Glutamatergic neuron (in vitro differentiated cells): ENCODE results near the gene GPRC5D. TPM values are rescaled to one million over a fixed set of nuclear protein-coding genes. Genes with fewer than 3 reads are reported as not detected.

Experiments used
- DNase-seq: peaks from one replicate; pipeline ENCODE4 v3.0.0; 2022
- H3K27ac Mint-ChIP-seq: one replicate; pipeline ENCODE4 v1.8.0; 2020; ENCODE audit warnings: mild to moderate bottlenecking, mixed read lengths, inconsistent platforms; ENCODE audit not compliant: unreplicated experiment
- H3K27me3 Mint-ChIP-seq: one replicate; pipeline ENCODE4 v1.8.0; 2020; ENCODE audit warnings: mild to moderate bottlenecking, moderate library complexity, mixed read lengths, inconsistent platforms; ENCODE audit not compliant: unreplicated experiment
- H3K36me3 Mint-ChIP-seq: one replicate; pipeline ENCODE4 v1.8.0; 2020; ENCODE audit warnings: mild to moderate bottlenecking, mixed read lengths, inconsistent platforms; ENCODE audit not compliant: unreplicated experiment
- H3K4me1 Mint-ChIP-seq: one replicate; pipeline ENCODE4 v1.8.0; 2020; ENCODE audit warnings: mild to moderate bottlenecking, low read depth, mixed read lengths, inconsistent platforms; ENCODE audit not compliant: unreplicated experiment
- H3K4me3 Mint-ChIP-seq: one replicate; pipeline ENCODE4 v1.8.0; 2020; ENCODE audit warnings: mild to moderate bottlenecking, mixed read lengths, inconsistent platforms; ENCODE audit not compliant: unreplicated experiment
- H3K9me3 Mint-ChIP-seq: one replicate; pipeline ENCODE4 v1.8.0; 2020; ENCODE audit warnings: mild to moderate bottlenecking, moderate library complexity, mixed read lengths, inconsistent platforms; ENCODE audit not compliant: unreplicated experiment
- CTCF ChIP-seq: fragments of 200-600 bp; sonication (generic); IDR thresholded peaks from one replicate; pipeline ENCODE4 v1.5.0; 2021; ENCODE audit not compliant: partially characterized antibody, unreplicated experiment
- total RNA-seq: library from RNA; stranded (reverse); fragmentation: NEBNext Ultra II Directional; extraction: Animal tissue kit (Norgen Biotek cat#: 25700); gene quantifications from one replicate; pipeline ENCODE4 v1.2.1, GENCODE V29; 2021; ENCODE audit not compliant: unreplicated experiment

Gene GPRC5D
- total RNA-seq, 1 donor from 2014 or later = not detected

- Mint-ChIP-seq H3K9me3 (no peaks in the 10 kb centered on the region), H3K36me3 (no peaks in the 10 kb centered on the region), H3K27ac (no peak overlapping the region), H3K4me3 (no peak overlapping the region), H3K27me3 (no peaks in the 10 kb centered on the region), H3K4me1 (no peaks in the 10 kb centered on the region)
- TF ChIP-seq CTCF = no peak
- DNase-seq = no peak
Measured at GRCh38 chr12:12903642-12904609, 48.0 kb downstream of the GPRC5D start.

DNA sequence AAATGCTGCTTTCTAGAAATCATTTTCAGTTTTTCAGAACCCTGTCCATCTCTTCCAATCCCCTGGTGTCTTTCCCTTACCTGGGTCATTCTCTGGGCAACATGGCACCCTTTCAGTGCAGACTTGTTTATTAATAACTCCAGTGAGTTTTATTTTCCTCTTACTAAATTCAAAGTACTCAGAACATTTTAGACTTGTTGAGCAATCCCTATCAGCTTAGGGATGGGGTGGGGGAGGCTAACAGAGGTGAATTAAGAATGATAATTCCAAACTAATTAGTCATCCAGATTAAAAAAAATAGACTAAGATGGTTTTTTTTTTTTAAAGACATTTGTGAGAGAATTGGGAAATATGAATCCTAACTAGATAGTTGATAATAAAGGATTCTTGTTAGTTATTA is 49.9 kb downstream of the GPRC5D start:
- no peak for DNase-seq
- Mint-ChIP-seq H3K9me3 (no peaks in the 10 kb centered on the region), H3K36me3 (no peaks in the 10 kb centered on the region), H3K4me3 (no peak overlapping the region), H3K27me3 (no peaks in the 10 kb centered on the region), H3K27ac (no peak overlapping the region), H3K4me1 (no peaks in the 10 kb centered on the region)
- TF ChIP-seq CTCF = no peak

DNA sequence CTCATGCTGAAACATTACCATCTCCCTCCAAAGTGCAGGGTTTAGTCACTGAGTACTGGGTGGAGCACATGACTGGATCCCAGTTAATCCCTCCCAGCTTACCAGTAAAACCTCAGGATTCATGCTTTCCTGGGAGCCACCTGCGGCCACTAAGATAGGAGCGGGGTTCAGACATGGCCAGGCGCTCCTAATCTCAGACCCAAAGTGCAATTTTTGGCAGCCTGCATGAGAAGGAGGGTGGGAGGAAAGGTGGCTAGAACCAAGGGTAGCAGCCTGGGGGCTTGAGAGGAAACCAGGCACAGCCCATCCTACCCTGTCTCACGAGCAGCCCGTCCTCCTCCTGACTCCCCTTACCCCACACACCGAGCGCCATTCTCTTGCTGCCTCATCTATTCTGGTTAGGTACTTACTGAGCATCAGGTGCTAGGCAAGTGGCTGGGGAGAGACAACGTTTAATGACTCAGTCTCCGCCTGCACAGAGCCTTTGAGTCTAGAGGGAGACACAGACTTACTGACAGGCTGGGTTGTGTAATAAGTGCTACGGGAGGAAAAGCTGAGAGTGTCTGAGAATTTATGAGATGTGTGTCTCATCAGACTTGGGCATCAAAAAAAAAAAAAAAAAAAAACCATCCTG is 50.7 kb downstream of the GPRC5D start:
- Mint-ChIP-seq H3K4me1 (no peaks in the 10 kb centered on the region), H3K36me3 (no peaks in the 10 kb centered on the region), H3K9me3 (no peaks in the 10 kb centered on the region), H3K27me3 (peaks cover 2% of the 10 kb centered on the region), H3K4me3 (no peak overlapping the region), H3K27ac (no peak overlapping the region)
- DNase-seq = no peak
- TF ChIP-seq CTCF = no peak

- Mint-ChIP-seq H3K4me1 (no peaks in the 10 kb centered on the region), H3K27me3 (peaks cover 2% of the 10 kb centered on the region), H3K27ac (no peak overlapping the region), H3K9me3 (no peaks in the 10 kb centered on the region), H3K4me3 (no peak overlapping the region), H3K36me3 (no peaks in the 10 kb centered on the region)
- no peak for DNase-seq
- TF ChIP-seq CTCF = no peak
Measured at GRCh38 chr12:12900786-12901157, 51.2 kb downstream of the GPRC5D start.
